H1 (cell line): ENCODE data around the gene DKK3. TPM values are rescaled to one million over a fixed set of nuclear protein-coding genes. Genes with fewer than 3 reads are reported as not detected.

ENCODE experiments used
- CTCF ChIA-PET: fragments of 300-600 bp; sonication (Branson Sonifier 250); formaldehyde crosslinking; loops from one replicate; lab custom pipeline; 2021; ENCODE audit not compliant: partially characterized antibody; lab: Charles Lee
- POLR2A ChIA-PET: fragments of 300-600 bp; sonication (Branson Sonifier 250); formaldehyde crosslinking; loops from one replicate; lab custom pipeline; 2021; ENCODE audit warnings: inconsistent platforms; ENCODE audit not compliant: partially characterized antibody; lab: Charles Lee
- DNase-seq, 2 experiments: peaks; one replicate each; pipeline versions ENCODE4 v3.0.0 to v3.0.0-alpha.2; 2010 to 2022; ENCODE audit warnings: low spot score in 2 of 2, low read depth in 1 of 2, mixed read lengths in 1 of 2
- FAIRE-seq: peaks from 2 replicates; lab custom pipeline; 2011; peaks lifted over from hg19 to GRCh38; lab: Jason Lieb, UNC
- H2AFZ ChIP-seq: 2 replicates; pipeline ENCODE4 v1.8.1; 2012; ENCODE audit warnings: low read length, inconsistent platforms
- H2AK5ac ChIP-seq: 2 replicates; pipeline ENCODE4 v1.6.1; 2013; ENCODE audit warnings: low read depth, low read length
- H2BK120ac ChIP-seq: replicated peaks from 2 replicates; pipeline ENCODE3; 2013; ENCODE audit warnings: low read depth, low read length, inconsistent platforms
- H2BK12ac ChIP-seq: 2 replicates; pipeline ENCODE4 v1.6.1; 2013; ENCODE audit warnings: low read depth, low read length
- H2BK15ac ChIP-seq: 2 replicates; pipeline ENCODE4 v1.6.1; 2013; ENCODE audit warnings: low read length
- H2BK20ac ChIP-seq: 2 replicates; pipeline ENCODE4 v1.6.1; 2013; ENCODE audit warnings: low read length
- H2BK5ac ChIP-seq: 2 replicates; pipeline ENCODE4 v1.6.1; 2013; ENCODE audit warnings: low read depth, low read length
- H3K14ac ChIP-seq: 2 replicates; pipeline ENCODE4 v1.6.1; 2013; ENCODE audit warnings: inconsistent platforms; ENCODE audit not compliant: insufficient read length
- H3K18ac ChIP-seq: 2 replicates; pipeline ENCODE4 v1.6.1; 2013; ENCODE audit warnings: low read length; ENCODE audit errors: extremely low read depth
- H3K23ac ChIP-seq: 2 replicates; pipeline ENCODE4 v1.6.1; 2013; ENCODE audit warnings: inconsistent platforms; ENCODE audit not compliant: insufficient read length
- H3K23me2 ChIP-seq: 2 replicates; pipeline ENCODE4 v1.6.1; 2013; ENCODE audit warnings: low read depth, low read length
- H3K27ac ChIP-seq: 2 replicates; pipeline ENCODE4 v1.6.1; 2011; ENCODE audit warnings: low read depth, low read length, inconsistent platforms
- H3K27me3 ChIP-seq, 4 experiments: replicated peaks in 1 of 4; 1 replicate in 1 of 4; 2 replicates in 3 of 4; pipeline versions ENCODE4 v1.6.1 to v1.8.1; 2011 to 2013; ENCODE audit warnings: low read length in 3 of 4, mild to moderate bottlenecking in 3 of 4, inconsistent platforms in 2 of 4, mixed read lengths in 2 of 4, moderate library complexity in 1 of 4; ENCODE audit not compliant: control insufficient read depth in 3 of 4, insufficient read depth in 3 of 4; ENCODE audit errors: extremely low read depth in 1 of 4
- H3K36me3 ChIP-seq, 4 experiments: 2 replicates each; pipeline versions ENCODE4 v1.6.1 to v1.8.1; 2011 to 2013; ENCODE audit warnings: mild to moderate bottlenecking in 4 of 4, low read length in 3 of 4, moderate library complexity in 2 of 4, control low read depth in 1 of 4, inconsistent platforms in 1 of 4; ENCODE audit not compliant: insufficient read depth in 4 of 4, control insufficient read depth in 2 of 4
- H3K4ac ChIP-seq: replicated peaks from 2 replicates; pipeline ENCODE3; 2013; ENCODE audit warnings: low read length, low read depth, mixed read lengths, inconsistent platforms; ENCODE audit not compliant: insufficient read length
- H3K4me1 ChIP-seq, 4 experiments: replicated peaks in 1 of 4; 1 replicate in 1 of 4; 2 replicates in 3 of 4; pipeline versions ENCODE4 v1.6.1 to v1.8.1; 2011 to 2013; ENCODE audit warnings: low read length in 3 of 4, inconsistent platforms in 2 of 4, mixed read lengths in 1 of 4; ENCODE audit not compliant: insufficient read depth in 4 of 4, control insufficient read depth in 3 of 4
- H3K4me2 ChIP-seq, 2 experiments: 2 replicates each; pipeline versions ENCODE4 v1.6.1 to v1.8.1; 2011 to 2013; ENCODE audit warnings: low read depth in 2 of 2, low read length in 2 of 2, control low read depth in 1 of 2, inconsistent platforms in 1 of 2, mild to moderate bottlenecking in 1 of 2; ENCODE audit not compliant: insufficient read depth in 1 of 2
- H3K4me3 ChIP-seq, 4 experiments: fragments of 200-600, 300-600 bp in 1 of 4; sonication (generic), shearing (Covaris generic), sonication (Bioruptor Twin) in 1 of 4; 2 replicates each; pipeline versions ENCODE4 v1.5.1 to v1.8.1; 2011 to 2016; ENCODE audit warnings: low read length in 4 of 4, low read depth in 3 of 4, control low read depth in 2 of 4, inconsistent platforms in 2 of 4, mild to moderate bottlenecking in 2 of 4, mixed read lengths in 1 of 4, moderate library complexity in 1 of 4; ENCODE audit not compliant: insufficient read depth in 2 of 4; ENCODE audit errors: extremely low read depth in 1 of 4
- H3K56ac ChIP-seq: replicated peaks from 2 replicates; pipeline ENCODE3; 2013; ENCODE audit warnings: low read depth, mild to moderate bottlenecking, mixed read lengths, low read length, inconsistent platforms; ENCODE audit not compliant: insufficient read length
- H3K79me1 ChIP-seq: 2 replicates; pipeline ENCODE4 v1.6.1; 2013; ENCODE audit warnings: low read depth, low read length, control low read depth
- H3K79me2 ChIP-seq, 2 experiments: 2 replicates each; pipeline versions ENCODE4 v1.6.1 to v1.8.1; 2012 to 2013; ENCODE audit warnings: low read length in 2 of 2, mild to moderate bottlenecking in 2 of 2, inconsistent platforms in 1 of 2; ENCODE audit not compliant: insufficient read depth in 2 of 2, control insufficient read depth in 1 of 2
- H3K9ac ChIP-seq, 4 experiments: replicated peaks in 1 of 4; 1 replicate in 1 of 4; 2 replicates in 3 of 4; pipeline versions ENCODE4 v1.6.1 to v1.8.1; 2011 to 2013; ENCODE audit warnings: low read depth in 3 of 4, low read length in 3 of 4, control low read depth in 2 of 4, mild to moderate bottlenecking in 2 of 4, moderate library complexity in 2 of 4, inconsistent platforms in 1 of 4; ENCODE audit errors: extremely low read depth in 1 of 4
- H3K9me3 ChIP-seq, 2 experiments: 2 replicates each; pipeline versions ENCODE4 v1.6.1 to v1.8.1; 2012 to 2013; ENCODE audit warnings: mild to moderate bottlenecking in 2 of 2, moderate library complexity in 2 of 2, control low read depth in 1 of 2, inconsistent platforms in 1 of 2, low read depth in 1 of 2, low read length in 1 of 2, mixed read lengths in 1 of 2; ENCODE audit not compliant: insufficient read depth in 2 of 2
- H4K20me1 ChIP-seq, 2 experiments: replicated peaks in 1 of 2; 2 replicates each; pipeline versions ENCODE3 to v1.8.1; 2011 to 2013; ENCODE audit warnings: inconsistent platforms in 2 of 2, low read length in 2 of 2, mild to moderate bottlenecking in 1 of 2; ENCODE audit not compliant: insufficient read depth in 2 of 2, control insufficient read depth in 1 of 2
- H4K5ac ChIP-seq: 2 replicates; pipeline ENCODE4 v1.6.1; 2013; ENCODE audit warnings: low read length, low read depth, mixed read lengths, inconsistent platforms; ENCODE audit not compliant: insufficient read length
- H4K8ac ChIP-seq: 2 replicates; pipeline ENCODE4 v1.8.0; 2013; ENCODE audit warnings: mild to moderate bottlenecking, moderate library complexity, low read length, inconsistent platforms; ENCODE audit not compliant: insufficient read depth; ENCODE audit errors: extremely low read depth
- H4K91ac ChIP-seq: replicated peaks from 2 replicates; pipeline ENCODE3; 2013; ENCODE audit warnings: low read length, mixed read lengths, inconsistent platforms; ENCODE audit not compliant: insufficient read length
- CTBP2 ChIP-seq: IDR thresholded peaks from 2 replicates; pipeline ENCODE4 v1.7.0; 2011; ENCODE audit warnings: borderline replicate concordance, mild to moderate bottlenecking, moderate library complexity, mixed read lengths, low read length; ENCODE audit not compliant: insufficient read depth, insufficient read length
- EZH2 ChIP-seq: fragments of 200-600 bp; sonication (generic); IDR thresholded peaks from 2 replicates; pipeline ENCODE4 v1.7.1; 2012; ENCODE audit warnings: low read depth, mild to moderate bottlenecking, moderate library complexity, low read length, inconsistent platforms; ENCODE audit not compliant: severe bottlenecking
- HDAC6 ChIP-seq: IDR thresholded peaks from one replicate; pipeline ENCODE4 v1.7.1; 2012; ENCODE audit warnings: low read depth, mild to moderate bottlenecking, inconsistent platforms, low read length, moderate library complexity
- KDM4A ChIP-seq: IDR thresholded peaks from one replicate; pipeline ENCODE4 v1.7.1; 2012; ENCODE audit warnings: low read depth, mild to moderate bottlenecking, moderate library complexity, low read length, inconsistent platforms; ENCODE audit not compliant: severe bottlenecking
- KDM5A ChIP-seq: fragments of 200-600 bp; IDR thresholded peaks from 2 replicates; pipeline ENCODE4 v1.7.1; 2012; ENCODE audit warnings: mild to moderate bottlenecking, low read length, inconsistent platforms, mixed read lengths
- MAFK ChIP-seq: IDR thresholded peaks from 2 replicates; pipeline ENCODE4 v1.6.1; 2012; ENCODE audit warnings: low read depth, mild to moderate bottlenecking, improper control_type of control experiment, low read length
- POLR2A ChIP-seq, 2 experiments: IDR thresholded peaks; 1 replicate in 1 of 2; 2 replicates in 1 of 2; pipeline ENCODE4 v1.6.1; 2011; ENCODE audit warnings: low read depth in 2 of 2, low read length in 2 of 2, mild to moderate bottlenecking in 2 of 2; ENCODE audit errors: control extremely low read depth in 1 of 2
- POU5F1 ChIP-seq: IDR thresholded peaks from 2 replicates; pipeline ENCODE4 v1.6.1; 2011; ENCODE audit warnings: low read depth, mild to moderate bottlenecking, low read length, moderate library complexity
- RNF2 ChIP-seq: fragments of 200-900, 300-1000 bp; sonication (generic); IDR thresholded peaks from 2 replicates; pipeline ENCODE4 v1.7.1; 2016; ENCODE audit warnings: borderline replicate concordance, low read depth, mild to moderate bottlenecking, antibody characterized with exemption, low read length; ENCODE audit not compliant: poor library complexity, severe bottlenecking; ENCODE audit errors: missing control alignments
- SAP30 ChIP-seq: fragments of 300-600 bp; sonication (generic); IDR thresholded peaks from 2 replicates; pipeline ENCODE4 v1.7.1; 2012; ENCODE audit warnings: low read length, moderate library complexity, mild to moderate bottlenecking, inconsistent platforms; ENCODE audit not compliant: insufficient read depth, insufficient replicate concordance
- SIX5 ChIP-seq: IDR thresholded peaks from 2 replicates; pipeline ENCODE4 v1.6.1; 2011; ENCODE audit warnings: mild to moderate bottlenecking, low read depth, low read length
- SUZ12 ChIP-seq: fragments of 200-600 bp; sonication (generic); IDR thresholded peaks from 2 replicates; pipeline ENCODE4 v1.6.1; 2012; ENCODE audit warnings: mild to moderate bottlenecking, inconsistent platforms, low read length, moderate library complexity, mixed read lengths
- TAF1 ChIP-seq: IDR thresholded peaks from 2 replicates; pipeline ENCODE4 v1.6.1; 2011; ENCODE audit warnings: mild to moderate bottlenecking, low read depth, low read length
- TCF12 ChIP-seq: IDR thresholded peaks from 2 replicates; pipeline ENCODE4 v1.6.1; 2011; ENCODE audit warnings: low read depth, mild to moderate bottlenecking, low read length
- WGBS, 2 experiments: shearing (Covaris generic) in 1 of 2; methylation state at CpG; one replicate each; pipeline versions ENCODE4 v1.1.6 to v1.1.7; 2013 to 2015; ENCODE audit warnings: low lambda C conversion rate in 2 of 2, mixed read lengths in 2 of 2, inconsistent platforms in 1 of 2, low coverage in 1 of 2, missing lambda C conversion rate in 1 of 2; ENCODE audit not compliant: insufficient replicate concordance in 2 of 2, insufficient coverage in 1 of 2, insufficient read length in 1 of 2; ENCODE audit errors: extremely low coverage in 1 of 2, missing lambda C conversion rate in 1 of 2; 5-methylcytosine and 5-hydroxymethylcytosine counted together
- polyA plus RNA-seq, 7 experiments: library from polyadenylated mRNA; depleted of rRNA in 3 of 7; stranded (reverse) in 5 of 7; unstranded in 2 of 7; fragments of >200 nt in 5 of 7; fragments of 200-250 nt in 2 of 7; gene quantifications; 1 replicate in 5 of 7; 2 replicates in 1 of 7; 4 replicates in 1 of 7; pipeline versions ENCODE4 v1.2.1 to v1.2.3, GENCODE V29; 2011 to 2013; ENCODE audit warnings: missing spikeins in 2 of 7, mixed read lengths in 2 of 7
- total RNA-seq: library from RNA; stranded (reverse); fragmentation: NEBNext Ultra II Directional; extraction: Animal tissue kit (Norgen Biotek cat#: 25700); gene quantifications from 2 replicates; pipeline ENCODE4 v1.2.1, GENCODE V29; 2021

DKK3 gene
- total and polyA plus RNA-seq, 2 of the 8 experiments (the other 6 are each of a cell fraction or from before 2014, with no cell fraction given), result 30.0 to 40.1 TPM

- Histone ChIP-seq H3K4me1 (peaks cover 0 to 7% (median 1%) of the 10 kb centered on the region in 4 experiments; a peak in 3 of 7 replicates), H2AFZ (no peak overlapping the region), H3K27ac (no peak overlapping the region), H4K91ac (no peak overlapping the region), H3K9me3 (no peaks in the 10 kb centered on the region), H4K20me1 (no peaks in the 10 kb centered on the region), H3K79me2 (no peaks in the 10 kb centered on the region), H2BK20ac (no peak overlapping the region), H3K4me3 (no peak overlapping the region), H3K4me2 (no peak overlapping the region), H3K23ac (no peak overlapping the region), H3K27me3 (no peaks in the 10 kb centered on the region), H3K14ac (no peak overlapping the region), H4K5ac (no peak overlapping the region), H4K8ac (no peak overlapping the region), H3K23me2 (no peaks in the 10 kb centered on the region), H2AK5ac (no peak overlapping the region), H3K9ac (no peak overlapping the region), H2BK120ac (no peak overlapping the region), H3K36me3 (no peaks in the 10 kb centered on the region), H3K18ac (no peak overlapping the region), H3K56ac (no peak overlapping the region), H2BK12ac (no peak overlapping the region), H2BK5ac (no peak overlapping the region), H3K79me1 (no peaks in the 10 kb centered on the region), H2BK15ac (no peak overlapping the region), H3K4ac (no peak overlapping the region)
- no peak for FAIRE-seq
- 81% methylated on average over 5 of the region's 5 CpGs; no CpG with 5 or more reads in 1 of the 2 experiments for WGBS, 2 experiments
- no peak for DNase-seq
- POLR2A ChIA-PET, result interaction anchor here (1.0 kb wide), 1 partner anchor 71 kb away, joined by 3 read pairs; no protein-coding TSS in a partner anchor
- CTCF ChIA-PET, result interaction anchor here (1.2 kb wide), 1 partner anchor 22 kb away, joined by 3 read pairs; no protein-coding TSS in a partner anchor
- TF ChIP-seq CTBP2 (no peak), POLR2A (IDR thresholded peaks at IDR 0.05; ENCODE audit: control extremely low read depth in 1 of 2, low read depth in 2 of 2, low read length in 2 of 2) (no peak), TCF12 (no peak), EZH2 (no peak), SIX5 (no peak), KDM4A (no peak), TAF1 (no peak), RNF2 (no peak), MAFK (no peak), SAP30 (no peak), KDM5A (no peak), POU5F1 (no peak), SUZ12 (no peak), HDAC6 (no peak)
These were observed 23.9 kb downstream of the DKK3 start for GRCh38 chr11:11984563-11984962.
